Upper lobe of left lung (tissue), 6 donors: Measurements from ENCODE around the gene DIP2C. TPM values are rescaled to one million over a fixed set of nuclear protein-coding genes. Genes with fewer than 3 reads are reported as not detected.

Experiments
- ATAC-seq, 2 donors: fragments of 200-7000 bp; cut with Tn5 transposase; one replicate each; pipeline ENCODE4 v1.9.1; 2022; ENCODE audit warnings: mild to moderate bottlenecking in 2 of 2, moderate library complexity in 2 of 2; ENCODE audit not compliant: low FRiP score in 2 of 2
- DNase-seq, 2 donors: peaks; one replicate each; pipeline ENCODE4 v3.0.0-alpha.2; 2019 to 2020
- H3K27ac ChIP-seq, 4 donors: fragments of 200-600 bp; sonication (generic); one replicate each; pipeline ENCODE4 v1.5.1; 2016 to 2019
- H3K27me3 ChIP-seq, 4 donors: fragments of 200-600 bp; sonication (generic); one replicate each; pipeline ENCODE4 v1.5.1; 2017 to 2019
- H3K36me3 ChIP-seq, 4 donors: fragments of 200-600 bp; sonication (generic); one replicate each; pipeline ENCODE4 v1.5.1; 2016 to 2019
- H3K4me1 ChIP-seq, 4 donors: fragments of 200-600 bp; sonication (generic); one replicate each; pipeline ENCODE4 v1.5.1; 2018 to 2019
- H3K4me3 ChIP-seq, 4 donors: fragments of 200-600 bp; sonication (generic); one replicate each; pipeline ENCODE4 v1.5.1; 2017 to 2019; ENCODE audit warnings: mild to moderate bottlenecking in 2 of 4, moderate library complexity in 1 of 4
- H3K9me3 ChIP-seq, 4 donors: fragments of 200-600 bp; sonication (generic); one replicate each; pipeline ENCODE4 v1.5.1; 2018 to 2019
- CTCF ChIP-seq, 6 experiments: fragments of 450-650 bp in 4 of 6; fragments of 200-600 bp in 2 of 6; sonication (generic) in 2 of 6; IDR thresholded peaks; one replicate each; pipeline ENCODE4 v1.5.1; 2016 to 2019; ENCODE audit warnings: antibody characterized with exemption in 6 of 6
- EP300 ChIP-seq, 4 donors: sonication (generic); formaldehyde crosslinking; IDR thresholded peaks; one replicate each; pipeline ENCODE4 v1.5.1; 2017; ENCODE audit warnings: antibody characterized with exemption in 4 of 4, control low read depth in 2 of 4
- POLR2A ChIP-seq, 4 donors: fragments of 450-650 bp; IDR thresholded peaks; one replicate each; pipeline ENCODE4 v1.5.1; 2016 to 2017; ENCODE audit warnings: antibody characterized with exemption in 4 of 4, mild to moderate bottlenecking in 2 of 4
- POLR2AphosphoS5 ChIP-seq, 2 donors: sonication (generic); formaldehyde crosslinking; IDR thresholded peaks; one replicate each; pipeline ENCODE4 v1.5.1; 2017; ENCODE audit warnings: antibody characterized with exemption in 2 of 2
- WGBS, 2 donors: methylation state at CpG; one replicate each; pipeline ENCODE4 v1.1.5; 2017 to 2018; 5-methylcytosine and 5-hydroxymethylcytosine counted together
- total RNA-seq, 6 donors: library from RNA; depleted of rRNA in 4 of 6; stranded (reverse); fragments of >200 nt in 4 of 6; gene quantifications; one replicate each; pipeline versions ENCODE4 v1.1.0 to v1.2.1, GENCODE V29; 2016 to 2021
- donor health status: DM: no; HTN: no; CAD: no; lungs with moderate emphysema.
- donor health status: DM: no; HTN: yes; CAD: no; lungs with severe emphysema.

The DIP2C gene
- total RNA-seq, 6 donors from 2014 or later, result 11.6 to 32.5 (median 14.7) TPM

GRCh38 chr10:672992-673391, 16.5 kb downstream of the DIP2C start:
- Histone ChIP-seq H3K27ac (no peak overlapping the region), H3K9me3 (no peaks in the 10 kb centered on the region), H3K27me3 (no peaks in the 10 kb centered on the region), H3K36me3 (no peaks in the 10 kb centered on the region), H3K4me3 (no peak overlapping the region), H3K4me1 (peaks cover 0 to 4% (median 0%) of the 10 kb centered on the region in 4 donors)
- TF ChIP-seq POLR2A (IDR thresholded peaks at IDR 0.05) (no peak), EP300 (IDR thresholded peaks at IDR 0.05) (no peak), POLR2AphosphoS5 (IDR thresholded peaks at IDR 0.05) (no peak), CTCF (IDR thresholded peaks at IDR 0.05) (no peak)
- no peak for ATAC-seq
- 75 to 89% methylated on average over 3 to 5 of the region's 5 CpGs for WGBS, 2 donors
- DNase-seq, result no peak

GRCh38 chr10:672203-672602, 17.3 kb downstream of the DIP2C start:
- DNase-seq, result peak in 1 of 2 donors; percentile 59
- Histone ChIP-seq H3K36me3 (no peaks in the 10 kb centered on the region), H3K27me3 (no peaks in the 10 kb centered on the region), H3K27ac (no peak overlapping the region), H3K4me1 (peaks cover 0 to 3% (median 0%) of the 10 kb centered on the region in 4 donors), H3K9me3 (no peaks in the 10 kb centered on the region), H3K4me3 (no peak overlapping the region)
- WGBS, 2 donors, result 91 to 96% methylated on average over 24 of the region's 24 CpGs
- no peak for TF ChIP-seq CTCF (IDR thresholded peaks at IDR 0.05)
- no peak for TF ChIP-seq POLR2A (IDR thresholded peaks at IDR 0.05)
- no peak for TF ChIP-seq EP300 (IDR thresholded peaks at IDR 0.05)
- no peak for TF ChIP-seq POLR2AphosphoS5 (IDR thresholded peaks at IDR 0.05)
- no peak for ATAC-seq

GRCh38 chr10:670990-671389, 18.5 kb downstream of the DIP2C start:
- Histone ChIP-seq H3K4me3 (no peak overlapping the region), H3K9me3 (no peaks in the 10 kb centered on the region), H3K27ac (no peak overlapping the region), H3K36me3 (no peaks in the 10 kb centered on the region), H3K4me1 (peaks cover 0 to 4% (median 0%) of the 10 kb centered on the region in 4 donors), H3K27me3 (no peaks in the 10 kb centered on the region)
- peak in 1 of 2 donors; percentile 51 for DNase-seq
- ATAC-seq, result no peak
- no peak for TF ChIP-seq EP300 (IDR thresholded peaks at IDR 0.05)
- no peak for TF ChIP-seq CTCF (IDR thresholded peaks at IDR 0.05)
- TF ChIP-seq POLR2A (IDR thresholded peaks at IDR 0.05), result no peak
- no peak for TF ChIP-seq POLR2AphosphoS5 (IDR thresholded peaks at IDR 0.05)
- WGBS, 2 donors, result 91% methylated on average over 26 of the region's 26 CpGs

GRCh38 chr10:670038-670437, 19.4 kb downstream of the DIP2C start:
- TF ChIP-seq EP300 (IDR thresholded peaks at IDR 0.05), result no peak
- no peaks in the 10 kb centered on the region for H3K27me3 ChIP-seq
- WGBS, 2 donors, result 91 to 93% methylated on average over 19 of the region's 19 CpGs
- ATAC-seq, result peak in 1 of 2 donors; percentile 41
- DNase-seq, result no peak
- H3K36me3 ChIP-seq, result no peaks in the 10 kb centered on the region
- H3K27ac ChIP-seq, result no peak overlapping the region
- H3K9me3 ChIP-seq, result no peaks in the 10 kb centered on the region
- H3K4me1 ChIP-seq, result peaks cover 0 to 4% (median 0%) of the 10 kb centered on the region in 4 donors
- no peak overlapping the region for H3K4me3 ChIP-seq

GRCh38 chr10:668786-669485, 20.5 kb downstream of the DIP2C start:
- Histone ChIP-seq H3K27ac (no peak overlapping the region), H3K4me1 (peaks cover 0 to 4% (median 0%) of the 10 kb centered on the region in 4 donors), H3K4me3 (no peak overlapping the region), H3K9me3 (no peaks in the 10 kb centered on the region), H3K36me3 (no peaks in the 10 kb centered on the region), H3K27me3 (no peaks in the 10 kb centered on the region)
- WGBS, 2 donors, result 93% methylated on average over 17 of the region's 17 CpGs
- TF ChIP-seq POLR2A (IDR thresholded peaks at IDR 0.05) (no peak), POLR2AphosphoS5 (IDR thresholded peaks at IDR 0.05) (no peak), CTCF (IDR thresholded peaks at IDR 0.05) (no peak), EP300 (IDR thresholded peaks at IDR 0.05) (no peak)
- DNase-seq (no peak), ATAC-seq (no peak)
